Subcutaneous abdominal adipose tissue (tissue), 5 donors: ENCODE measurements around the gene PPP2R3B.

Experiments
- H3K27ac ChIP-seq: one replicate; pipeline ENCODE4 v1.7.0; 2013; ENCODE audit warnings: low read depth, mild to moderate bottlenecking, inconsistent platforms, low read length, moderate library complexity
- H3K27me3 ChIP-seq, 5 donors: one replicate each; pipeline ENCODE4 v1.7.0; 2013; ENCODE audit warnings: low read length in 5 of 5, inconsistent platforms in 1 of 5; ENCODE audit not compliant: control insufficient read depth in 5 of 5, insufficient read depth in 4 of 5
- H3K36me3 ChIP-seq, 5 donors: one replicate each; pipeline ENCODE4 v1.7.0; 2013; ENCODE audit warnings: low read length in 5 of 5; ENCODE audit not compliant: control insufficient read depth in 5 of 5, insufficient read depth in 5 of 5
- H3K4me1 ChIP-seq, 5 donors: one replicate each; pipeline ENCODE4 v1.7.0; 2013; ENCODE audit warnings: low read length in 5 of 5, mild to moderate bottlenecking in 3 of 5, moderate library complexity in 1 of 5; ENCODE audit not compliant: control insufficient read depth in 5 of 5, insufficient read depth in 5 of 5
- H3K4me3 ChIP-seq, 5 donors: one replicate each; pipeline ENCODE4 v1.7.0; 2013; ENCODE audit warnings: low read length in 5 of 5, low read depth in 1 of 5
- H3K9ac ChIP-seq, 5 donors: one replicate each; pipeline ENCODE4 v1.7.0; 2013; ENCODE audit warnings: low read length in 5 of 5, mild to moderate bottlenecking in 4 of 5, moderate library complexity in 3 of 5
- H3K9me3 ChIP-seq, 5 donors: one replicate each; pipeline ENCODE4 v1.7.0; 2013; ENCODE audit warnings: low read length in 5 of 5; ENCODE audit not compliant: control insufficient read depth in 5 of 5
- donor health status: healthy.
- donor health status: healthy.
- donor health status: healthy.
- donor health status: healthy.
- donor health status: healthy.

The PPP2R3B gene

GRCh38 chrX:373641-374471, 12.9 kb downstream of the PPP2R3B start:
- peaks cover 1 to 19% (median 17%) of the 10 kb centered on the region in 5 donors for H3K4me1 ChIP-seq
- no peak overlapping the region for H3K27ac ChIP-seq
- H3K9me3 ChIP-seq, result no peaks in the 10 kb centered on the region
- peak overlapping the region in 3 of 5 donors; percentile 16 to 54 (median 26) for H3K4me3 ChIP-seq
- no peaks in the 10 kb centered on the region for H3K36me3 ChIP-seq
- H3K27me3 ChIP-seq, result peaks cover 17 to 36% (median 23%) of the 10 kb centered on the region in 5 donors
- no peak overlapping the region for H3K9ac ChIP-seq

GRCh38 chrX:372856-373640, 13.7 kb downstream of the PPP2R3B start:
- Histone ChIP-seq H3K36me3 (no peaks in the 10 kb centered on the region), H3K9ac (no peak overlapping the region), H3K4me3 (peak overlapping the region in 1 of 5 donors; percentile 22), H3K27me3 (peaks cover 17 to 36% (median 23%) of the 10 kb centered on the region in 5 donors), H3K9me3 (no peaks in the 10 kb centered on the region), H3K4me1 (peaks cover 1 to 19% (median 17%) of the 10 kb centered on the region in 5 donors), H3K27ac (no peak overlapping the region)

GRCh38 chrX:371907-372306, 14.8 kb downstream of the PPP2R3B start:
- Histone ChIP-seq H3K9me3 (no peaks in the 10 kb centered on the region), H3K4me3 (no peak overlapping the region), H3K9ac (no peak overlapping the region), H3K36me3 (no peaks in the 10 kb centered on the region), H3K27ac (no peak overlapping the region), H3K4me1 (peaks cover 1 to 19% (median 17%) of the 10 kb centered on the region in 5 donors), H3K27me3 (peaks cover 17 to 36% (median 23%) of the 10 kb centered on the region in 5 donors)

- Histone ChIP-seq H3K4me1 (peaks cover 1 to 19% (median 17%) of the 10 kb centered on the region in 5 donors), H3K9ac (no peak overlapping the region), H3K27me3 (peaks cover 17 to 36% (median 23%) of the 10 kb centered on the region in 5 donors), H3K36me3 (no peaks in the 10 kb centered on the region), H3K4me3 (no peak overlapping the region), H3K27ac (no peak overlapping the region), H3K9me3 (no peaks in the 10 kb centered on the region)
Measured at GRCh38 chrX:370963-371745, 15.6 kb downstream of the PPP2R3B start.

GRCh38 chrX:370244-370962, 16.3 kb downstream of the PPP2R3B start:
- Histone ChIP-seq H3K9me3 (no peaks in the 10 kb centered on the region), H3K27me3 (peaks cover 17 to 34% (median 20%) of the 10 kb centered on the region in 5 donors), H3K4me3 (no peak overlapping the region), H3K36me3 (no peaks in the 10 kb centered on the region), H3K27ac (no peak overlapping the region), H3K9ac (no peak overlapping the region), H3K4me1 (peaks cover 1 to 19% (median 17%) of the 10 kb centered on the region in 5 donors)

- Histone ChIP-seq H3K4me1 (peaks cover 1 to 17% (median 15%) of the 10 kb centered on the region in 5 donors), H3K27me3 (peaks cover 11 to 28% (median 14%) of the 10 kb centered on the region in 5 donors), H3K4me3 (no peak overlapping the region), H3K9ac (no peak overlapping the region), H3K9me3 (no peaks in the 10 kb centered on the region), H3K27ac (no peak overlapping the region), H3K36me3 (no peaks in the 10 kb centered on the region)
Measured at GRCh38 chrX:369563-370101, 17.1 kb downstream of the PPP2R3B start.

- Histone ChIP-seq H3K4me1 (peaks cover 0 to 10% (median 9%) of the 10 kb centered on the region in 5 donors), H3K27ac (no peak overlapping the region), H3K9me3 (no peaks in the 10 kb centered on the region), H3K4me3 (no peak overlapping the region), H3K36me3 (peaks cover 0 to under 1% (median 0%) of the 10 kb centered on the region in 5 donors), H3K27me3 (peaks cover 5 to 23% (median 8%) of the 10 kb centered on the region in 5 donors), H3K9ac (no peak overlapping the region)
Measured at GRCh38 chrX:368811-369562, 17.7 kb downstream of the PPP2R3B start.

GRCh38 chrX:367866-368265, 18.8 kb downstream of the PPP2R3B start:
- H3K4me1 ChIP-seq, result peaks cover 0 to 5% (median 1%) of the 10 kb centered on the region in 5 donors
- peaks cover 0 to 3% (median 0%) of the 10 kb centered on the region in 5 donors for H3K36me3 ChIP-seq
- no peak overlapping the region for H3K4me3 ChIP-seq
- no peak overlapping the region for H3K27ac ChIP-seq
- H3K9ac ChIP-seq, result no peak overlapping the region
- H3K27me3 ChIP-seq, result peaks cover under 1 to 22% (median 5%) of the 10 kb centered on the region in 5 donors
- H3K9me3 ChIP-seq, result no peaks in the 10 kb centered on the region
